HepG2 (cell line): ENCODE measurements around the gene PIM3. TPM values are rescaled to one million over a fixed set of nuclear protein-coding genes. Genes with fewer than 3 reads are reported as not detected.

Experiments used
- E2F2 ChIP-seq: sonication (generic); formaldehyde crosslinking; IDR thresholded peaks from 2 replicates; pipeline ENCODE4 v1.4.0; 2020; ENCODE audit warnings: missing genetic modification reagents, borderline replicate concordance
- MAF1 ChIP-seq: sonication (generic); formaldehyde crosslinking; IDR thresholded peaks from 2 replicates; pipeline ENCODE4 v1.5.0; 2020; ENCODE audit warnings: missing genetic modification reagents, borderline replicate concordance
- MAZ ChIP-seq, 2 experiments: sonication (generic) in 1 of 2; formaldehyde crosslinking in 1 of 2; IDR thresholded peaks; 2 replicates each; pipeline versions ENCODE4 v1.5.0 to v1.6.1; 2012 to 2020; ENCODE audit warnings: low read depth in 2 of 2, mild to moderate bottlenecking in 2 of 2, borderline replicate concordance in 1 of 2, improper control_type of control experiment in 1 of 2, low read length in 1 of 2, missing genetic modification reagents in 1 of 2, moderate library complexity in 1 of 2
- NAIF1 ChIP-seq: sonication (generic); formaldehyde crosslinking; IDR thresholded peaks from 2 replicates; pipeline ENCODE4 v1.5.0; 2020; ENCODE audit warnings: mild to moderate bottlenecking, missing genetic modification reagents, borderline replicate concordance
- POGK ChIP-seq: sonication (generic); formaldehyde crosslinking; conservative IDR thresholded peaks from 2 replicates; pipeline ENCODE4 v1.8.0; 2022; ENCODE audit warnings: mild to moderate bottlenecking, moderate library complexity, missing genetic modification reagents
- PRDM15 ChIP-seq: sonication (generic); formaldehyde crosslinking; IDR thresholded peaks from 2 replicates; pipeline ENCODE4 v1.4.0; 2020; ENCODE audit warnings: missing genetic modification reagents
- RNF2 ChIP-seq: fragments of 450-650 bp; conservative IDR thresholded peaks from 2 replicates; pipeline ENCODE4 v1.6.1; 2016; ENCODE audit warnings: low read depth
- ZNF274 ChIP-seq: sonication (generic); formaldehyde crosslinking; IDR thresholded peaks from 2 replicates; pipeline ENCODE4 v1.5.1; 2020; ENCODE audit warnings: mild to moderate bottlenecking, missing genetic modification reagents
- ZNF407 ChIP-seq: sonication (generic); formaldehyde crosslinking; IDR thresholded peaks from one replicate; pipeline ENCODE4 v1.5.1; 2020; ENCODE audit warnings: mild to moderate bottlenecking, missing genetic modification reagents; ENCODE audit errors: not compliant biosample characterization
- ZNF770 ChIP-seq: sonication (generic); formaldehyde crosslinking; IDR thresholded peaks from 2 replicates; pipeline ENCODE4 v1.5.0; 2020; ENCODE audit warnings: mild to moderate bottlenecking, missing genetic modification reagents
- polyA plus RNA-seq, 8 experiments: library from polyadenylated mRNA; depleted of rRNA in 3 of 8; stranded (reverse) in 7 of 8; unstranded in 1 of 8; fragments of >200 nt; fragmentation: Illumina TruSeq in 4 of 8; extraction: Trizol in 4 of 8; gene quantifications; 2 replicates each; pipeline versions ENCODE4 v1.2.1 to v1.2.3, GENCODE V29; 2011 to 2016; ENCODE audit warnings: low read depth in 4 of 8, missing spikeins in 1 of 8, mixed read lengths in 1 of 8; ENCODE audit not compliant: insufficient read depth in 1 of 8
- total RNA-seq, 5 experiments: library from RNA; depleted of rRNA; stranded (reverse); fragments of >200 nt; fragmentation: Illumina TruSeq; extraction: Trizol; gene quantifications; 2 replicates each; pipeline ENCODE4 v1.2.3, GENCODE V29; 2016; ENCODE audit warnings: low read depth in 1 of 5

Gene PIM3
- total and polyA plus RNA-seq, 2 of the 13 experiments (the other 11 are each of a cell fraction or from before 2014, with no cell fraction given) = 21.6 to 31.2 TPM

GRCh38 chr22:49959782-49960158 is 802 bp upstream of the PIM3 start (continued):
- TF ChIP-seq PRDM15 (CRISPR knock-in tag) = peak; percentile 37; the same call in 1 of the 2 replicates
- TF ChIP-seq POGK (CRISPR knock-in tag) = peak; percentile 65
- TF ChIP-seq MAZ (IDR thresholded peaks at IDR 0.05; ENCODE audit: borderline replicate concordance, low read depth, low read length) = peak; percentile 21; the same call in 1 of the 2 replicates
- no peak for TF ChIP-seq MAZ (CRISPR knock-in tag; IDR thresholded peaks at IDR 0.05; ENCODE audit: low read depth)
- TF ChIP-seq ZNF407 (CRISPR knock-in tag) = peak; percentile 78
- peak; percentile 69; the same call in 1 of the 2 replicates for TF ChIP-seq MAF1 (CRISPR knock-in tag)
- 0 out of 2 replicates have a peak, but pooled peaks have one; percentile 14 for TF ChIP-seq ZNF274
- TF ChIP-seq ZNF770 (CRISPR knock-in tag) = 0 out of 2 replicates have a peak, but pooled peaks have one; percentile 36
- TF ChIP-seq NAIF1 (CRISPR knock-in tag) = peak; percentile 46; the same call in 1 of the 2 replicates
- TF ChIP-seq RNF2 = no peak
- 0 out of 2 replicates have a peak, but pooled peaks have one; percentile 55 for TF ChIP-seq E2F2 (CRISPR knock-in tag)
